Upper lobe of left lung (tissue), 6 donors: ENCODE results near the gene ANKDD1B. TPM values are rescaled to one million over a fixed set of nuclear protein-coding genes. Genes with fewer than 3 reads are reported as not detected.

ENCODE experiments used
- ATAC-seq, 2 donors: fragments of 200-7000 bp; cut with Tn5 transposase; one replicate each; pipeline ENCODE4 v1.9.1; 2022; ENCODE audit warnings: mild to moderate bottlenecking in 2 of 2, moderate library complexity in 2 of 2; ENCODE audit not compliant: low FRiP score in 2 of 2
- DNase-seq, 2 donors: peaks; one replicate each; pipeline ENCODE4 v3.0.0-alpha.2; 2019 to 2020
- H3K27ac ChIP-seq, 4 donors: fragments of 200-600 bp; sonication (generic); one replicate each; pipeline ENCODE4 v1.5.1; 2016 to 2019
- H3K27me3 ChIP-seq, 4 donors: fragments of 200-600 bp; sonication (generic); one replicate each; pipeline ENCODE4 v1.5.1; 2017 to 2019
- H3K36me3 ChIP-seq, 4 donors: fragments of 200-600 bp; sonication (generic); one replicate each; pipeline ENCODE4 v1.5.1; 2016 to 2019
- H3K4me1 ChIP-seq, 4 donors: fragments of 200-600 bp; sonication (generic); one replicate each; pipeline ENCODE4 v1.5.1; 2018 to 2019
- H3K4me3 ChIP-seq, 4 donors: fragments of 200-600 bp; sonication (generic); one replicate each; pipeline ENCODE4 v1.5.1; 2017 to 2019; ENCODE audit warnings: mild to moderate bottlenecking in 2 of 4, moderate library complexity in 1 of 4
- H3K9me3 ChIP-seq, 4 donors: fragments of 200-600 bp; sonication (generic); one replicate each; pipeline ENCODE4 v1.5.1; 2018 to 2019
- CTCF ChIP-seq, 6 experiments: fragments of 450-650 bp in 4 of 6; fragments of 200-600 bp in 2 of 6; sonication (generic) in 2 of 6; IDR thresholded peaks; one replicate each; pipeline ENCODE4 v1.5.1; 2016 to 2019; ENCODE audit warnings: antibody characterized with exemption in 6 of 6
- EP300 ChIP-seq, 4 donors: sonication (generic); formaldehyde crosslinking; IDR thresholded peaks; one replicate each; pipeline ENCODE4 v1.5.1; 2017; ENCODE audit warnings: antibody characterized with exemption in 4 of 4, control low read depth in 2 of 4
- POLR2A ChIP-seq, 4 donors: fragments of 450-650 bp; IDR thresholded peaks; one replicate each; pipeline ENCODE4 v1.5.1; 2016 to 2017; ENCODE audit warnings: antibody characterized with exemption in 4 of 4, mild to moderate bottlenecking in 2 of 4
- POLR2AphosphoS5 ChIP-seq, 2 donors: sonication (generic); formaldehyde crosslinking; IDR thresholded peaks; one replicate each; pipeline ENCODE4 v1.5.1; 2017; ENCODE audit warnings: antibody characterized with exemption in 2 of 2
- WGBS, 2 donors: methylation state at CpG; one replicate each; pipeline ENCODE4 v1.1.5; 2017 to 2018; 5-methylcytosine and 5-hydroxymethylcytosine counted together
- total RNA-seq, 6 donors: library from RNA; depleted of rRNA in 4 of 6; stranded (reverse); fragments of >200 nt in 4 of 6; gene quantifications; one replicate each; pipeline versions ENCODE4 v1.1.0 to v1.2.1, GENCODE V29; 2016 to 2021
- donor health status: DM: no; HTN: no; CAD: no; lungs with moderate emphysema.
- donor health status: DM: no; HTN: yes; CAD: no; lungs with severe emphysema.

ANKDD1B gene
- total RNA-seq, 6 donors from 2014 or later, result 0.67 to 7.3 (median 4.4) TPM

- ATAC-seq, result no peak
- WGBS, 2 donors, result 92% methylated on average over 3 of the region's 3 CpGs
- TF ChIP-seq EP300 (IDR thresholded peaks at IDR 0.05) (no peak), POLR2AphosphoS5 (IDR thresholded peaks at IDR 0.05) (no peak), CTCF (IDR thresholded peaks at IDR 0.05) (no peak), POLR2A (IDR thresholded peaks at IDR 0.05) (no peak)
- Histone ChIP-seq H3K4me1 (no peaks in the 10 kb centered on the region), H3K27me3 (no peaks in the 10 kb centered on the region), H3K27ac (no peak overlapping the region), H3K4me3 (no peak overlapping the region), H3K9me3 (no peaks in the 10 kb centered on the region), H3K36me3 (peaks cover 0 to 70% (median 3%) of the 10 kb centered on the region in 4 donors)
- DNase-seq, result no peak
Measured at GRCh38 chr5:75588666-75589065, 22.6 kb upstream of the ANKDD1B start.

- Histone ChIP-seq H3K4me1 (no peaks in the 10 kb centered on the region), H3K36me3 (peaks cover 0 to 33% (median 2%) of the 10 kb centered on the region in 4 donors), H3K27ac (no peak overlapping the region), H3K27me3 (no peaks in the 10 kb centered on the region), H3K4me3 (no peak overlapping the region), H3K9me3 (no peaks in the 10 kb centered on the region)
- ATAC-seq (no peak), DNase-seq (no peak)
- TF ChIP-seq POLR2A (IDR thresholded peaks at IDR 0.05) (no peak), POLR2AphosphoS5 (IDR thresholded peaks at IDR 0.05) (no peak), EP300 (IDR thresholded peaks at IDR 0.05) (no peak), CTCF (IDR thresholded peaks at IDR 0.05) (no peak)
Measured at GRCh38 chr5:75600535-75600934, 10.7 kb upstream of the ANKDD1B start.

- no peak for DNase-seq
- Histone ChIP-seq H3K27me3 (no peaks in the 10 kb centered on the region), H3K9me3 (no peaks in the 10 kb centered on the region), H3K4me1 (no peaks in the 10 kb centered on the region), H3K36me3 (peaks cover 0 to 23% (median 2%) of the 10 kb centered on the region in 4 donors), H3K4me3 (no peak overlapping the region), H3K27ac (no peak overlapping the region)
- no peak for ATAC-seq
- no peak for TF ChIP-seq POLR2A (IDR thresholded peaks at IDR 0.05)
- no peak for TF ChIP-seq POLR2AphosphoS5 (IDR thresholded peaks at IDR 0.05)
- TF ChIP-seq CTCF (IDR thresholded peaks at IDR 0.05), result no peak
- WGBS, 2 donors, result 95 to 100% methylated on average over 1 of the region's 1 CpG
Measured at GRCh38 chr5:75601567-75601966, 9.7 kb upstream of the ANKDD1B start.

- Histone ChIP-seq H3K27me3 (no peaks in the 10 kb centered on the region), H3K27ac (no peak overlapping the region), H3K4me3 (no peak overlapping the region), H3K9me3 (no peaks in the 10 kb centered on the region), H3K4me1 (no peaks in the 10 kb centered on the region), H3K36me3 (peaks cover 0 to 19% (median 2%) of the 10 kb centered on the region in 4 donors)
- TF ChIP-seq EP300 (IDR thresholded peaks at IDR 0.05) (no peak), POLR2A (IDR thresholded peaks at IDR 0.05) (no peak), POLR2AphosphoS5 (IDR thresholded peaks at IDR 0.05) (no peak), CTCF (IDR thresholded peaks at IDR 0.05) (no peak)
- WGBS, 2 donors, result 92 to 94% methylated on average over 3 of the region's 3 CpGs
- no peak for DNase-seq
- ATAC-seq, result no peak
Measured at GRCh38 chr5:75601996-75602395, 9.3 kb upstream of the ANKDD1B start.

GRCh38 chr5:75603371-75603770 lies 7.9 kb upstream of the ANKDD1B start:
- Histone ChIP-seq H3K27ac (no peak overlapping the region), H3K9me3 (no peaks in the 10 kb centered on the region), H3K4me3 (no peak overlapping the region), H3K27me3 (no peaks in the 10 kb centered on the region), H3K36me3 (peaks cover 0 to 18% (median 2%) of the 10 kb centered on the region in 4 donors), H3K4me1 (no peaks in the 10 kb centered on the region)
- no peak for DNase-seq
- TF ChIP-seq POLR2A (IDR thresholded peaks at IDR 0.05) (no peak), POLR2AphosphoS5 (IDR thresholded peaks at IDR 0.05) (no peak), CTCF (IDR thresholded peaks at IDR 0.05) (no peak), EP300 (IDR thresholded peaks at IDR 0.05) (no peak)
- ATAC-seq, result no peak
